Activated gamma-delta T cell treated with anti-CD3 and anti-CD28 coated beads, Interleukin-2, amount 50 U/mL, for 16 hours (primary cell): Measurements from ENCODE around the gene PRDX3.
A peak's percentile ranks its signal among the peaks of the same experiment; 100 is the strongest.

Experiments
- DNase-seq: peaks from one replicate; pipeline ENCODE4 v3.0.0-alpha.2; 2020; ENCODE audit warnings: low read depth

Gene PRDX3

DNA sequence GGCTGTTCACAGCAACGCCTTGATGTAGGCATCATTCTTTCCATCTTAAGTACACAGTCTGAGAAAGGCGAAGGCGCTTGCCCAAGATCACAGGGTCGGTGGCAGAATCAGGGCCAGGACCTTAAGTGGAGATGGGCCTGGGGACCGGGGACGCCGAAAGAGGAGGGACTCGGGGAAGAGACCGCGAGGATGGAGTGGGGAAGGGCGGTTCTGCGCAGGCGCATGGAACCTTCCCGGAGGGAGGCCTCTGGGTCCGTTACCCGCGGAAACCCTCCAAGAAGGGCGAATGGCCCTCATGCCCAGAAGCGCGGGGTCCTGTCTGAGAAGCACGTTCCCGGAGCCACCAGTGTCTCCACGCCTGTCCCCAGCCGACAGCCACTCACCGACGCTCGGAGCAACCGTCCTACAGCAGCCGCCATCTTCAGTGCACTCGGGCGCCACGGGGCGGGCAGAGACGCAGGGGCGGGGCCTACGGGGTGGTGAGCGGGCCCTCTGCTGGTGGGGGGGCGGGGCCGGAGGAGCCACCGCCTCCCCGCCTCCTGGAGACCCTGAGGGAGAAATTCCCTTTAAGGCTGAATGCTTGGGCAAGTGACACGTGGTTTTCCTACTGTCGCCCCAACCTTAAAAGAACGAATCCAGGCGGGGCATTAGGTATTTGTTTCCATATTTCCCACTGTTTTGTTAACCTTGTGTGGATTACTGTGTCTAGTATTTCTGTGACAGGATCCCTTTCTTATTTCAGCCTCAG, at the start of gene PRDX3:
PRDX3 (minus strand) TSS at position 441 of the 748 bp plus-strand sequence; CDS start at position 419, 22 bp downstream.
- peak; percentile 86 for DNase-seq

DNA sequence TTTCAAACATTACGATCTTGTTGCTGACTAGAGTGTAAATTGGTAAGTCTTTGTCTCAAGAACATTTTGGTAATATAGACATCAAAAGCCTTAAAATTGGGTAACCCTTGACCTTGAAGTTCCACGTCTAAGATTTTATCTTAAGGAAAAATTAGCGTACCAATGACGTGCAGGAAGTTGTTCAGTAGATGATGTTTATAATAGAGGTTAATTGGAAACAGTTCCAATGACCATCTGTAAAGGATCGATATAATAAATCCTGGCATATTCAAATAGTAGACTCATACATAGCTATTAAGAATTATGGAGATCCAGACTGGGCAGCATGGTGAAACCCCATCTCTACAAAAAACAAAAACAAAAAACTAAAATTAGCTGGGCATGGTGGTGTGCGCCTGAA, 49.2 kb upstream of the PRDX3 start:
- no peak for DNase-seq

DNA sequence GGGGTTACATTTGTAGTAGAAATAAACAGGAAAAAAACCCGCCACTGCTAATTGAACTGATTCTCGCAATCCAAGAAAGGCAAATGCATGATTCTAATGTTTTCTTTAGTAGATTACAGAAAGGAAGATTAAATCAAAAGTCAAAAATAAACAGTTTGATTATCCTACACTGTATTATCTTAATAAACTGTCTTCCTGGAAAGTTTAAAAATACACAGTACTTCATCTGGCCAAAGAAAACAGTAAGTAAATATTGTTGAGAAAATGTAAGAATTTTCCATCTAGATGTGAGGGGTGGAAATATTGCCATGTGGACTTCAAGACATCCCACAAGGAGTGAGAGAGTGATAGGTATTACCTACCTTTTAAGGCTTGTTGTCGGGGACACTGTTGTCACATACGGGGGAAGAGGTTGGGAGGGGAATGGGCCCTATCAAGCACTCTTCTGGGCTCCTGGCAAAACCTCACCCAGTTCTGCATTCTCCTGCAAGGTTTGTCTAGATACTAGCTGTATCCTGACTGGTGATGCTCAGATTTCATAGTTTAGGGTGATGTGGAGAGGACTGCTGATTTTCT, 46.6 kb upstream of the PRDX3 start:
- no peak for DNase-seq

DNA sequence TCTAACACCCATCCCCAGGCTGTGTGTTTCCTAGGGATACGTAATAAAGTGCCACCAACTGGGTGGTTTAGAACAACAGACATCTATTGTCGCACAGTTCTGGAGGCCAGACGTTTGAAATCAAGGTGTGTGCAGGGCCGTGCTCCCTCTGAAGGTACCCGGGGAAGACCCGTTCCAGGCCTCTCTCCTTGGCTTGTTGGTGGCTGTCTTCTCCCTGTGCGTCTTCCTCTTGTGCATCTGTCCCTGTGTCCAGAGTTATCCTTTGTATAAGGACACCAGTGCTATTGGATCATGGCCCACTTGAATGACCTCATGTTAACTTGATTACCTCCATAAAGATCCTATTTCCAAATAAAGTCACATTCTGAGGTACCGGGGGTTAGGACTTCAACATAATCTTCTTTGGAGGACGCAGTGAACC, 44.4 kb upstream of the PRDX3 start:
- DNase-seq: no peak

DNA sequence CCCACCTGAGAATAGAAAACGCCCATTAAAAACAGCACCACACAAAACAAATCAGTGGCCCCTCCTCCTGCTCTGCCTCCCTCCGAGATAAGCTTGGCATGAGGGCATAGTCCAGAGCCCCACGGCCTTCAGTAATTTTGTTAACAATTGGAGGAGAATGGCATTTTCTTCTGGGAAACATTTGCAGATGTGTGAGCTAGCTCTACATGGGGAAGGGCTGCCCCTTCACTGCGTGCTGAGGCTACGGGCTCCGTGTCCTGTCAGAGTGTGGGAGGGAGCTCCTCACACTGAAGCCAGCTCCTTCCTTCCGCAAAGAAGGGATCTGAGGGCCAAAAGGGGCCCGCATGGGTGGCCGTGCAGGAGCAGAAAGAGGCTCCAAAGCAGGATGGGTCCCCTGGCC, 43.9 kb upstream of the PRDX3 start:
- no peak for DNase-seq

DNA sequence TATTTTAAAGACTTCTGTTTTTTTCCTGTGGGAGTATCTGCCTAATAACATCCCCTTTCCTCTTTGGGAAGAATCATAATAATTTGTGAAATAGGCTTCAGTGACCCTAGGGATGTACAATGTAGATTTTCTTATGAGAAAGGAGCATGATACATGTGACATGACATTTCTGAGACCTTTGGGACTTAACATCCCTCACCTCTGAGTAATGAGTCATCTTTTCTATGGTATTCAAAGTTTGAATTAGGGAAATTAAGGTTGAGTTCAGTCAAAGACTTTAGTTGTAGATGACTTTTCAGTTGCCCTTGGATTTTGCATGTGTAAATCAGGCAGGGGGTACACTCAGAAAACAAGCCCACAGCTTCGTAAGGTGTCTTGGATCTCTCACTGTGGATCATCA, 43.1 kb upstream of the PRDX3 start:
- DNase-seq: no peak

DNA sequence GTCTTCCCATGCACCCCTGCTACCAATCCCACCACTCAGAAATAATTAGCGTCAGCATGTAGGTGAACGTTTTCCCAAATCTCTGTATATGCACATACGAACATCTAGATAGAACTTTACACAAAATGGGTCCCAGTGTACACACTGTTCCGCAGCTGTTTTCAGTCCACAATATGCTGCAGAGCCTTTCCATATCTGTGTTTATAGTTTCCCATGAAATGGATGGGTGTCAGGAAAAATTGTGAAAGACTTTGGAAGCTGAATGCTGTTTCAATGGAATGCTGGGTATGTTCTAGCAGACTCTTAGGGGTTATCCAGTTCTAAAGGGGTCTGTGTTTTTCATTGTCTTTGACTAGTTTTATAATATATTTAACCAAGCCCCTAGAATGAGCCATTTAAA, 42.6 kb upstream of the PRDX3 start:
- no peak for DNase-seq

DNA sequence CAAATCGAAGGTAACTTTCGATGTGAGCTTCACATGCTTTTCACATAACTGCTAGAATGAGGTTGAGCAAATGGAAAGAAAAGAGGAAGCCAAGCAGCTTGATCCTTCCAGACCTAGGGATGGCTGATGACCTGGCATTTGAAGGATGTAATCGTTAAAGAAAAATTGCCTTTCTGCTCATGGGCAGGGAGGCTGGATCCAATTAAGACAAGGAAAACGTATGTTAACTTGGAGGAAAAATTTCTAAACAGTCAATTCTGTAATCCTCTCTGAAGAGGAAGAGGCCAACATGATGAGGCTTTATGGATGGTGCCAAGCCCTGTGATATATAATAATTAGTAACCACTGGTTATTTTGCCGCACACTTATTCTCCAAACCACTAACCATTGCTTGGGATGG, 41.3 kb upstream of the PRDX3 start:
- DNase-seq: no peak

DNA sequence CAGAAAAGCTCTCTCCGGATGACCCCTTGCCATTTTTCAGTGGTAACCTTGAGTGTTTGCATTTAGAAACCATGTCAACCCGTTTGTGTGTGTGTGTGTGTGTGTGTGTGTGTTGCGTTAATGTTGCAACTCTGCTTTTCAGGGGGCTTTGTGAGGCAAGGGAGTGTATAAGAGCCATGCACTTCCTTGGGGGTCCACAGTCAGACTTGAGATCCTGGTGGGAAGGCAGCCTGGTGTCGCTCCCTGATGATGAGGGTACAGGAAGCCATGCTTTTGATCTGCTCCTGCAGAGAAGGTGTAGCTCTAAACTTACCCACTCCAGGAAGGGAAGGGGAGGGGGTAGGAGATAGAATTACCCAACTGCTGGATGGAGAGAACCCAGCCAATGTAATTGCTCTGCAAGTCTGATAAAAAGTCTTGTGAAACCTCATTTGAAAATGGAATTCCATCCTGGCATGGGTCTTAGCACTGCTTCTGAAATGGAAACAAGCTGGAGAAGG, 39.4 kb upstream of the PRDX3 start:
- no peak for DNase-seq

DNA sequence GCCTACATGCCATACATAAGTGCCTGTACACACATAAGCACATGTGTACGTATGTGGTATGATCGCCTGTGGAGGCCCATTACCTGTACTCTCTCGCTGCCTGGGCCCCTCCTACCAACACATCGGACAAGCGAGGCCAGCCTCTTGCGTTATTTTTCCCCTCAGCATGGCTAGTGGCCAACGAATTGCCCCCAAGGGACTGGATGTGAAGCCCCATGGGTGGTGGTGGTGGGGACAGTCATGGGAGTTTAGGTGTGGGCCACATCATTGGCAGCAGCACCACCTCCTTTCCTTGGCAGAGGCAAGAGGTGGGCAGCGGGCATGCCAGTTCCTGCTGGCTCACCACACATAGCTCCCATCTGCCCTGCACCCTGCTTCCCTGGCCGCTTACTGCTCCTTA, 38.8 kb upstream of the PRDX3 start:
- DNase-seq: no peak

DNA sequence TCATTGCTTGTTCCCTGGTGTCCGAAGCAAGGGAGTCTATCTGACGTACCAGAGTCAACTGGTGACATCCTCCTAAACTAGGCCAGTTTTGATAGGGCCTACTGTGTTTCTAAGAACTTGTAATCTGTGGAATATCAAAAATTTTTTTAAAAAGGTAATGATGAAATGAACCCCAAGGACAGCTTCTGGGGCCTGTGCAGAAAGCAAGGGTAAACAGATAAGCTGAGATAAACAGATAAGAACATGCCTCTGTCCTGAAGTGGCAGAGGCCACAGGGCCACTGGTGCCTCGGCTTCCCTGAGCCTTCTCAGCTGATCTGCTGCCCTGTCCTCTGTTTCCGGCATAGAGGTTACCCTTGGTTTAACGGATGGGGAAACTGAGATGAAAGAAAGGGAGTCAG, 37.5 kb upstream of the PRDX3 start:
- DNase-seq: no peak

DNA sequence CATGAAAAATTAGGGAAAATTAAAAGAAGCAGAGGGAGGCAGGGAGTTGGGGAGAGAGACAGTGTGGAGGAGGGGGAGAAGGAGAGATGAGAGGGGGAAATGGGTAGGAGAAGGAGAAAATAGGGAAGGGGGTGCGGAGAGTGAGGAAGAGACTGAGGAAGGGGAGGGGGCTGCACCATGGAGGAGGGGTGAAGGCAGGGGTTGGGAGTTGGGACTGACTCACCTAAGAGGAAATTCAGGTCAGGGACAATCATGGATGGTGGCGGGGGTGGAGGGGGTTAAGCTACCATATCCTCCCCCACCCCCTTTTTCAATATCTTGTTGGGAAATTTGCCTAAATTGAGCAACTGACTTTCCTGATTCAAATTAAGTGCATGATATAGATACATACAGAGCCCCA, 36.8 kb upstream of the PRDX3 start:
- no peak for DNase-seq

DNA sequence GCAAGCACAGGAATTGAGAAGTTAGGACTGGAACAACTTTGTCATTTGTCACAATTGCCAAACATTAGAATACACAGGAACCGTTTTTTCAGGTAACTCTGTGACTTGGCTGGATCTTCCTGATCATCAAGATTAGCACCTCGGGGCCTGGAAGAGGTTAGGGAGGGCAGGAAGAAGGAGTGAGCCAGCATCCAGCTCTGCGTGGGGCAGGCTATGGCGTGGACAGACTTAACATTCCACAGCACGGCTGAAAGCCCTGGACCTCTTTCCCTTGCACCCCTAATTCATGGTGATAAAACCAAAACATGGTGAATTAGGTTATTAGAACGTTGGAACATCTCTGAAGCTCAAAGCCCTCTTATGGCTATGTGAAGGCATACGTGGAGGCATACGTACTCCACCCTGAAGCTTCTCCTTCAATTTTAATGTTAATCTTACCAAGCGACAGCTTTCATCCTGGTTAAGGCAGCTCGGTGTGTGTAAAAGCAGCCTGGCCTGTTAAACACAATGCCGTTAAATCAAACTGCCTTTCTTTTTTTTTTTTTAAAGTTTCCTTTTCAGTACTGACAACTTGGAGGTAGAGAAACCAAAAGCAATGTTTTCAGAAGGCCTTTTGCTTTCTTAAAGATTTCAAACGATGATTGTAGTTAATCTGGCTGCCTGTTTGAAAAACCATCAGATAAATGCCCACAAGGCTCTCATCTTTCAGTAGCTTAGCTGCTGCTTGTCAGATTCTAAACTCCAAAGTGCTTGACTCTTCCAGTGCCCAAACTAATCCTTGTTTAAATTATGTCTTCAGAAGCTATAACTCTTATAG, 33.2 kb upstream of the PRDX3 start:
- DNase-seq: no peak

DNA sequence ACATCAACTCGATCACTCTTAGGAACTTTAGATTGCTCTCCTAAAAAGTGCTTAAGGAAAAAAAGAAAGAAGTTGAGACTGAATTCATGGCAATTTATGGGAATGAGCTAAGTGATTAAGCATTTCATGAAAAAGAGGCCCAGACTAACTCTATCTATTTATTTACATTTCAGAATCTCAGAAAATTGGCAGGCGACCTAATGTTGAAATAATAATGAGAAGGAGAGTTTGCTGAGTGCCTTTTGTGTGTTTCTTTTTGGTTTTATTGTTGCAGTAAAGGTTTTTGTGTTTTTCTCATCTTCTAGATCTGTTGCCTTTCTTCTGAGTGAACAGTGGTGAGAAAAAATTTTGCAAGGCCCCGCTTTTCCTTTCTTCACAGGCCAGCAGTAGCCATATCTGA, 32.6 kb upstream of the PRDX3 start:
- DNase-seq: no peak

DNA sequence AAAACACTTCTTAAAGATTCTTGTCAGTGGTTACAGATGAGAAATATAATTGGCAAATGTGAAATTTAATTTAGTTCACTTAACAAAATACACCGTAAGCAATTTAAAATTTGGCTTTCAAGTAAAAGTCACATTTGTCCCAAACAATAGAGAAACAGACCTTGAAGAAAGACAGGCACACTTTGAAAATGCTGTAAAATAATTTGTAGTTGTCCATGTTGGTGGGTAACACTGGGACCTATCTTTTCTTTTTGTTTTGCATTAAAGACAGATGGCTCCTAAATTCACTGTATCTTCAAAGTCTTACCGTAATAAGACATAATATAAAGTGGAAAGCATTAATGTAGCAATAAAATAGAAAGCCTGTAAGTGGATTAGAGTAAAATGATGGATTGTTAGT, 32.0 kb upstream of the PRDX3 start:
- DNase-seq: no peak

DNA sequence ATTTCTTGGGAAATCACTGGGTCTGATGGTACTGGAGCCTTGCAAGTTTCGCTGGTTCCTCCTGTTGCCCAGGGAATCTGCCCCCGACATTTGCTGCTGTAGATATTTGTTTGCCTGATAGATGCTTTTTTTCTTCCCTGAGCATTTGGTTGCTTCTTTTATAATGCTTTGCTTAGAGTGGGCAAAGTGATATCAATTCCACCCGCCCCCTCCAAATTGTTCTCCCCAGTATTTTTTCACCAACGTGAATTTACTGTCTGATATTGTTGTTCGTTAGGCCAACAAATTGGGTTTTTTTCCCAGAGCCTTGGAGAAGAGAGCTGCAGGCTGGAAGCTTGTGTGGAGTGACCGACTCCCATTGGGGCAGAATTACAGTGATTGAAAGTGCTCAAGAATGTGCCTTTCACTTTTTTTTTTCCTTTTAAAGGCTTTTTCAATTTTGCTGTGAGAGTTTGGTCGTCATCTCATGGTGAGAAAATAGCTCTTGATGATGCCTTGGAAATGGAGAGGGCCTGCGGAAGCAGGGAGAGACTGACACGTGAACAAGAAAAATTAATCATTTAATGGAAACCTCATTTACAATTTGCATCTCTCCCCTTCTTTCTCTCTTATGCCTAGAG, 31.2 kb upstream of the PRDX3 start:
- no peak for DNase-seq

DNA sequence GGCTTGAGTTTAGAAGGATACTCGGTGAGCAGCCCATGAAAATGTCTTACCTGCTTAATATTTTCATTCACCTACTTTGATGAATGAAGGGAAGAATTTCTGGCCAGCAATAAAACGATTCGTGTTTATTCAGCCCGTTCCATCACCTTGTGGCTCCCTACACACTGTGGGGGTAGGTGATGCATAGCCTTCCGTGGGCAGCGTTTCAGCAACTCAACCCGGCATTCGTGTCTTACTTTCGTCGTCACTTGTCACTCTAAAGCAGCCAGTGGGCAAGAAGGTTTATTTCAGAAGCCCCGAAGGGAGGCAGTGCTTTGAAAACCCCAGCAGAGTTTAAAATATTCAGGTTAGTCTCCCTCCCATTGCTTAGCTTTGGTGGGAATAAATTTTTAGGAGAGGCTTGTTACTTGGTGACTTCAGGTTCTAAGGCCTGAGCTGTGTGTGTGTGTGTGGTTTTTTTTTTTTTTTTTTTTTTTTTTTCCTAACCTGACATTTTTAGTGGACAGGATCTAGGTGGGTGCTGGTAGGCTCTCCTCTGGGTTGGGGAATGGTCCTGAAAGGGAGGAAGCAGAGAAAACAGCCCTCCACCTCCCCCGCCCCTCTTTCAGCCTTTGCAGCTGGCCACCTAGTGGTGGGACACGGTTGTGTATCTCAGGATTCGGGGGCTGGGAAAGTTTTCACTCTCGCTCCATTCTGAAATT, 30.6 kb upstream of the PRDX3 start:
- peak; percentile 35 for DNase-seq

DNA sequence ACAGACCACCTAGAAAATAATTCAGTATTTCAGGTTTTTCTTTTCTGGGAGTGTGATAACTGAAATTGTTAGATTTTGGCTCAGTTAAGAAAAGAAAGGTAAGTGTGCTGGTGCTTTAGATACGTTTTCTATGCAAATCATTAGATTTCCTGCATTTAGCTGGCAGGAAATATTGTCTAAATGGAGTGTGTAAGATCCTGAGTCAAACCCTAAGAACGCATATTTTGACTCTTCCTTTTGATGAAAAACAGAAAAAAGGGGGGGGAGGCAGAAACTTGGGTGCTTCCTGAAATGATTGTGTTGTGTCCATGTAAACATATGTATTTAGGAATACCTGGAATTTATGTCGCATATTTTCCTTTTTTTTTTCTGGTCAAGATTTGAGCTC, 29.9 kb upstream of the PRDX3 start:
- DNase-seq: no peak

DNA sequence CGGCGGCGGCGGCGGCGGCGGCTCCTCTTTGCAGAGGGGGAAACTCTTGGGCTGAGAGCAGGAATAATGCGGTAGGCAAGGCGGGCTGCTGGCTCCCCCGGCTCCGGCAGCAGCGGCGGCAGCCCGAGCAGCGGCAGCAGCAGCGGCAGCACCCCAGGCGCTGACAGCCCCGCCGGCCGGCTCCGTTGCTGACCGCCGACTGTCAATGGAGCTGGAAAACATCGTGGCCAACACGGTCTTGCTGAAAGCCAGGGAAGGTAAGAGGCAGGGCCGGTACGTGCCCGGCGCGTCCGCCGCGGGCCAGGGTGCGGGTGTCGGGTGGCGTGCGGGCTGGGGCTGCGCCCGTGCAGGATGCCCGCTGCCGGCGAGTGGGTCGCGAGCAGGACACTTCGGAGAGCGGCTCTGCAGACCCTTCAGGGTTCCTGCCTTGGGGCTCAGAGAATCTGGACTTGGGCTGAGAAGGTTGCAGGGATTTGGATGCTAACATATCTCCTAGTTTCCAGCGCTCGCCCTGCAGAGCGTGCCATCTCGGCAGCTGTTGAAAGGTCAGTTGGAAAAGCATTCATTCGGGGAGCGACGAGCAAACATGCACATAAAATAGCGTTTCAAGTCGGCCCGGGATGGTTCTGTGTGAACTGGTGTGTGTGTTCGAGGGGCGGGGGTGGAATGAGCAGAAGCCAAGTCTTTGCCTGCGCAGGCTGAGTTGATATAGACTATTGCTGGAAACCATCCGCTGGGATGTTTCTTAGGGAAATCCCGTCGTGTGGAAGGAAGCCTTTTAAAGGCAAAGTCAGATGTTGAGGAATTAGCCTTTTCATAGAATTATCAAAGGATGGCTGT, 29.3 kb upstream of the PRDX3 start:
- DNase-seq: no peak

DNA sequence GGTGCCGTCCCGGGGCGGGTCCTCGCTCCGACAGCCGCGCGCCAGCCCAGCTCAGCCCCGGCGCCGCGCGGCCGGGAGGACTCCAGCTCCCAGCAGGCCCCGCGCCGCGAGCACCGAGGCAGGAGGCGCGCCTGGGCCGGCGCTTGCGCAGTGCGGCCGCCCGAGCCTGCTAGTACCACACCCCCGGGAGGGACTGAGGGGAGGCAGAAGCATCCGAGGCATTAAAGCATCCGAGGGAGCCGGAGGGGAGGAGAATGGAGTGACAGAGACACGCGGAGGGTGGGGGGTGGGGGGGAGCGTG, 28.7 kb upstream of the PRDX3 start, which contains the start of gene GRK5:
GRK5 (plus strand) TSS at position 206 of the 301 bp plus-strand sequence. CDS start 347 bp downstream, outside the sequence.
- DNase-seq: peak; percentile 88
